Raji (cell line): ENCODE data around the gene CYP2U1.

Experiments used
- POLR2A ChIP-seq: IDR thresholded peaks from 2 replicates; pipeline ENCODE4 v1.6.1; 2011; ENCODE audit warnings: low read depth, low read length, control low read depth; ENCODE audit not compliant: insufficient read depth

CYP2U1 gene

GRCh38 chr4:107906458-107907100, 24.8 kb upstream of the CYP2U1 start:
- no peak for TF ChIP-seq POLR2A

DNA sequence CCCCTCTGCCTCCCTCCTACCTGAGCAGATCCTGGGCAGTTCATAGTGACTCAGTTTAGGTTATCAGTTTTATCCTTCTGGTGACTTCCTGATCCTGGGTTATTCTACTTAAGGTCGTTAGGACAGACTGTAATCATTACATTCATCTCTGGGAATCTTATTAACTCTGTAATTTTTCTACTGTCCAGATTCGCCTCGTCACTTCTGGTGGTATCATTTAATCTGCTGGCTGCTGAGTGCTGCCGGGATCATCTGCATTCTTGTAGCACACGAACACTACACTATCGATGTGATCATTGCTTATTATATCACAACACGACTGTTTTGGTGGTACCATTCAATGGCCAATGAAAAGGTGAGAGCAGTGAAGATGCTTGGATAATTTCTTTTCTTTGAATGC, 23.0 kb upstream of the CYP2U1 start:
- no peak for TF ChIP-seq POLR2A

DNA sequence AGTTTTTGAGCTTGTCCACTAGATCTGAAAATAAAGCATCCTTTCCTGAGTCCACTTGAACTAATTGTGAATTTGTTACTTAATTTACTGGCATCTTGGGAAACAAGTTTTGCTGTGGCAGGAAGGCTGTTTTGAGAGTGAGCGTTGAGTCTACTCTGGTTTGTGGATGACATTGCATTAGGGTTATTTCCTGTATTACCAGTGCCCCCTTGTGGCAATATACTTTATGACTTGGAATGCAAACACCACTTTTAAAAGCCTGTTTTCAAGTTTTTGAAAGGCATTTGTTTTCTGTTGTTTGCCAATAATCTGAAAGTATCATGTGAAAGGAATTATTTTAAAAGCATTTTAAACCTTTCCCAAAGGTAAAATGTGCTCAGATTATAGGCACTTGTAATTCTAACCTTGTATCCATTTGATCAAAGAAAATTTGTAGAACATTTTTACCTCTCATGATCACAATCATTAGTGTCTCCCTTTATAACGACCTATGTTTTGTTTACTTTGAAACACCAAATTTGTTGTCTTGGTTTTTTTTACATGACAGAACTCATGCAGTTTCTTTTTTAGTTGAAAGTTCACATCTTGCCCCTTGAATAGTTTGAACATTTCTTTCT, 18.0 kb upstream of the CYP2U1 start:
- no peak for TF ChIP-seq POLR2A

DNA sequence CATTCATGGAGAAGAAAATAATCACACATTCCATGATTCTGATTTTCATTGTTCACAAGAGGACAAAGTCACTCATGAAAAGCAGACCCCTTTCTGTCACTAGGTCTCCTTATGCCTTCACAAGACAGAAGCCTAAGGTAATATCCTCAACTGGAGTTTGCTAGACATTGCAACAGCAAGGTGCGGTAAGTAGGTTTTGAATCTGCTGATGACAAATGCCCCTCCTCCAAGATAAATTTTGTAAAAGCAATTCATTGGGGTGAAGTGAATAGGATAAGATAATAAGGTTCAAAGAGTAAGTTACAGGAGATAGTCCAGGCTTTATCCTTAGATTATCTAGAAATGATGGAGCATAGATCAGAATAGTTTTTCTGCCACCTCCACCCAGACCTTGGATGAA, 16.1 kb upstream of the CYP2U1 start:
- no peak for TF ChIP-seq POLR2A

GRCh38 chr4:107916623-107917022, 14.7 kb upstream of the CYP2U1 start:
- TF ChIP-seq POLR2A = no peak

- TF ChIP-seq POLR2A = no peak
Observed at GRCh38 chr4:107917500-107917899, 13.8 kb upstream of the CYP2U1 start.

- no peak for TF ChIP-seq POLR2A
Observed at GRCh38 chr4:107922486-107923473, 8.6 kb upstream of the CYP2U1 start.

DNA sequence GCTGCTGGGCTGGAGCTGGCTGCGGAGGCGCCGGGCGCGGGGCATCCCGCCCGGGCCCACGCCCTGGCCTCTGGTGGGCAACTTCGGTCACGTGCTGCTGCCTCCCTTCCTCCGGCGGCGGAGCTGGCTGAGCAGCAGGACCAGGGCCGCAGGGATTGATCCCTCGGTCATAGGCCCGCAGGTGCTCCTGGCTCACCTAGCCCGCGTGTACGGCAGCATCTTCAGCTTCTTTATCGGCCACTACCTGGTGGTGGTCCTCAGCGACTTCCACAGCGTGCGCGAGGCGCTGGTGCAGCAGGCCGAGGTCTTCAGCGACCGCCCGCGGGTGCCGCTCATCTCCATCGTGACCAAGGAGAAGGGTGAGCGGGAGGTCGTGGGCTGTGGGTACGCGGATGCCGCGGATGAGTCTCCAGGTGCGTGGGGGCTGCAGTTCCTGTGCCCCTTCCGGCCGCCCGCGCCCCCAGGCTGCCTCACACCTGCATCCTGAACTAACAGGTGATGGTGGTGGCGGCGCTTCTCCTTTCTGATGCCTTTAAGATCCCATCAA, 499 bp downstream of the CYP2U1 start:
- no peak; the same call in 1 of the 2 replicates for TF ChIP-seq POLR2A

DNA sequence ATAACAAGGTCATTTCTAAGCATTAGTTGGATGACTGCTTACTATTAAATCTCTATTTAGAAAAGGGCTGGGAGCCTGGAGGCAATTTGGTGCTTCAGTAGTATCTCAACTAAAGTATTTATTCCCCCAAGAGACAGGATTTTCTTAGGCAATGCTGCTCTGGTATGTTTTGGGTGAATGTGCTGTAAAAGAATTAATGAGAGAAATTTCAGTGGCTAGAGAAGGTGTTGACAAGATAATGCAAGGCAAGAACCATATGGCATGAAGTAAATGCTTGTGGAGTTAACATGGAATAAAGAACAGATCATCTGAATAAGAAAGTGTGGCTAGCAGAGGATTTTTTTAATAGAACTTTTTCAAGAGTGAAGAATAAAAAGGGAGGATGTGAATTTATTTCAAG, 3.9 kb downstream of the CYP2U1 start:
- no peak for TF ChIP-seq POLR2A

- TF ChIP-seq POLR2A = no peak
Observed at GRCh38 chr4:107937040-107937439, 5.7 kb downstream of the CYP2U1 start.

DNA sequence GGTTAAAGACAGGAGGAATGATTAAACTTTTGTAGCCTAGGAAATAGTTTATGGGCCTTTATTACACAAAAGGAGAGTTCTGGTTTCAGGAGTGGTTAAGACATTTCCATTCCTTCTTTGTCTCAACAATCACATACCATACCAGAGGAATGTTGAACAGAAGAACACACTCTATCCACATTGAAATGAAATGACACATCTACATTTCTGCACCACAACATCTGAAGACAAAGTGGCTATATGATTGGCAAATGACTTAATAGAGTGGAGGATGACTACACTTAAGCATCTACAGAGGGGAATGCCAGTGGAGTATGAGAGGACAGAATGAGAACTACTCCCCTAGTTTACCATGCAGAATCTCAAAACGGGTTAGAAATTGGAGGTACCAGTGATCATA, 8.0 kb downstream of the CYP2U1 start:
- TF ChIP-seq POLR2A = no peak

- TF ChIP-seq POLR2A = no peak
Observed at GRCh38 chr4:107945809-107946208, 14.5 kb downstream of the CYP2U1 start.

GRCh38 chr4:107950746-107951540, 19.6 kb downstream of the CYP2U1 start:
- TF ChIP-seq POLR2A = no peak

GRCh38 chr4:107951551-107951950, 20.2 kb downstream of the CYP2U1 start:
- TF ChIP-seq POLR2A = no peak

- no peak for TF ChIP-seq POLR2A
Observed at GRCh38 chr4:107956011-107956410, 24.7 kb downstream of the CYP2U1 start.
